ENCODE measurements around the gene HELZ. TPM values are rescaled to one million over a fixed set of nuclear protein-coding genes. Genes with fewer than 3 reads are reported as not detected.

HELZ gene
- total RNA-seq, 1 experiment from 2014 or later: 49.8 TPM

- no peak overlapping the region for H2BK20ac ChIP-seq (ENCODE audit: low read depth, low read length, poor library complexity, severe bottlenecking)
- Mint-ChIP-seq H3K27me3 (ENCODE audit: low read depth) (no peaks in the 10 kb centered on the region), H3K36me3 (ENCODE audit: insufficient read depth in 1 of 3, low read depth in 3 of 3) (peaks cover 5 to 35% (median 19%) of the 10 kb centered on the region in 3 experiments; a peak in 6 of 7 replicates), H3K27ac (peak overlapping the region in 1 of 3 experiments; percentile 35; a peak in 2 of 7 replicates), H3K9me3 (no peaks in the 10 kb centered on the region), H3K4me3 (no peak overlapping the region), H3K4me1 (peaks cover 3 to 9% of the 10 kb centered on the region in 2 experiments)
- no peaks in the 10 kb centered on the region; the same call in 1 of the 2 replicates for H3K4me1 ChIP-seq (ENCODE audit: insufficient read depth, low read length)
- H4K91ac ChIP-seq (ENCODE audit: insufficient read length, low read depth, low read length): no peak overlapping the region
- H3K9me3 ChIP-seq (ENCODE audit: control insufficient read depth, low read depth, low read length): no peaks in the 10 kb centered on the region
- no peak overlapping the region for H3T11ph ChIP-seq (ENCODE audit: low read length)
- no peaks in the 10 kb centered on the region; the same call in 1 of the 2 replicates for H3K79me2 ChIP-seq (ENCODE audit: insufficient read depth, low read length)
- H3K27me3 ChIP-seq (ENCODE audit: insufficient read depth, low read length): no peaks in the 10 kb centered on the region
- WGBS (ENCODE audit: extremely low coverage, insufficient read length, low lambda C conversion rate): no CpG with 5 or more reads among the region's 5 CpGs
- H3K56ac ChIP-seq (ENCODE audit: insufficient read length, low read depth, low read length): no peak overlapping the region
- H4K5ac ChIP-seq (ENCODE audit: insufficient read length, low read depth, low read length): no peak overlapping the region
- H2BK12ac ChIP-seq (ENCODE audit: insufficient read length, low read depth, low read length): no peak overlapping the region
- H4K8ac ChIP-seq (replicated peaks; ENCODE audit: insufficient read length, low read depth, low read length): no peak overlapping the region
- no peak overlapping the region for H3K14ac ChIP-seq (ENCODE audit: insufficient read depth, low read length)
- no peak overlapping the region for H2AFZ ChIP-seq (ENCODE audit: low read length)
- peak; percentile 69 for TF ChIP-seq CTCF (conservative IDR thresholded peaks at IDR 0.05)
- H3K27ac ChIP-seq (ENCODE audit: insufficient read length, low read depth, low read length): no peak overlapping the region
- H3K79me1 ChIP-seq (ENCODE audit: insufficient read depth, low read depth, low read length, poor library complexity, severe bottlenecking): peaks cover 6% of the 10 kb centered on the region
- H2BK120ac ChIP-seq (ENCODE audit: low read depth, low read length, poor library complexity, severe bottlenecking): no peak overlapping the region
- DNase-seq: no peak
- no peak overlapping the region for H3K9ac ChIP-seq (ENCODE audit: extremely low read depth, insufficient read length, low read length)
- H3K18ac ChIP-seq (ENCODE audit: insufficient read length, low read depth, low read length): no peak overlapping the region
- no peak overlapping the region for H2BK15ac ChIP-seq (ENCODE audit: low read depth, low read length)
- H3K23me2 ChIP-seq (ENCODE audit: insufficient read length, low read depth, low read length, poor library complexity, severe bottlenecking): no peaks in the 10 kb centered on the region
- no peak overlapping the region for H3K4me2 ChIP-seq (ENCODE audit: insufficient read depth, insufficient read length, low read length)
- no peak overlapping the region for H2AK5ac ChIP-seq (ENCODE audit: insufficient read length, low read length)
- H2BK5ac ChIP-seq (ENCODE audit: insufficient read length, low read length): no peak overlapping the region
- H3K4ac ChIP-seq (ENCODE audit: low read depth, low read length): no peak overlapping the region
- no peak overlapping the region for H3K23ac ChIP-seq (ENCODE audit: insufficient read length, low read depth, low read length)
- no peaks in the 10 kb centered on the region for H4K20me1 ChIP-seq (ENCODE audit: control insufficient read depth, insufficient read depth, insufficient read length)
These were observed 23.7 kb downstream of the HELZ start for GRCh38 chr17:67221062-67221998.

Data from H9 (cell line).